ENCODE measurements around the gene TIMM22. TPM values are rescaled to one million over a fixed set of nuclear protein-coding genes. Genes with fewer than 3 reads are reported as not detected.
"Not testable (repeated sequence)": the region's sequence is repeated elsewhere in the genome, so short reads cannot be mapped to it uniquely, and the experiment has no call there.

TIMM22 gene
- 13.8 TPM for polyA plus RNA-seq (2013, experiment 1 of 2; ENCODE audit: insufficient read length)
- polyA plus RNA-seq (2013, experiment 2 of 2; ENCODE audit: insufficient read length), result 11.9 TPM

DNA sequence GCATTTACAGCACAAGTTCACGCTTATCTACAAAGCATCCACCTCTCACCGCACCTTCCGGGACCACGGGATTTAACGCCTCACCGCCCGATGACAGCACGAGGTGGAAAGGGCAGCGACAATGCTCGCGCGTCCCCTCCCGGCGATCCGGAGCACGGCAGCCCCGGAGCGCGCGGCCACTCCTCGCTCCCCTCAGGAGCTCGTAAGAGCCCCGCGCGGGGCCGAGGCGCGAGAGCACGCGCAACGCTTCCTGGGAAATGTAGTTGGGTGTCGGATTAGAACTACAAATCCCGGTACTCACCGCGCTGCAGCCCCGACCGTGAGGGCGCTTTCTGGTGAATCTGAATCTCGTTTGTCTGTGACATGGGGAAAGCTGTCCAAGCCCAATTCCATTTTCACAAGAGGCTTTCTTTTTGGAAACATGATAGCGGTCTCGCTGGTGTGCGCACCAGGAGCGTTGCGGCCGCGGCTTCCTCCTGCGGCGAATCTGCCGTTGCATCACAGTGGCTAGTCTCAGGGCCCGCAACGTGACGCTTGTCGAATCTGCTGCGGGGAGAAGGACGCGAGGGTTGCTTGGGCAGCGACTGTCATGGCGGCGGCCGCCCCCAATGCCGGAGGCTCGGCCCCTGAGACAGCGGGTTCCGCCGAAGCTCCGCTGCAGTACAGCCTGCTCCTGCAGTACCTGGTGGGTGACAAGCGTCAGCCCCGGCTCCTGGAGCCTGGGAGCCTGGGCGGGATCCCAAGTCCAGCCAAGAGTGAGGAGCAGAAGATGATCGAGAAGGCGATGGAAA, at the start of gene TIMM22:
Gene TIMM22 (plus strand): TSS at position 576 of the 791 bp plus-strand sequence. CDS start 14 bp downstream, at position 590.
- peak; percentile 98 for DNase-seq

GRCh38 chr17:948284-948852, 48.6 kb upstream of the TIMM22 start:
- peak; percentile 66 for DNase-seq

DNA sequence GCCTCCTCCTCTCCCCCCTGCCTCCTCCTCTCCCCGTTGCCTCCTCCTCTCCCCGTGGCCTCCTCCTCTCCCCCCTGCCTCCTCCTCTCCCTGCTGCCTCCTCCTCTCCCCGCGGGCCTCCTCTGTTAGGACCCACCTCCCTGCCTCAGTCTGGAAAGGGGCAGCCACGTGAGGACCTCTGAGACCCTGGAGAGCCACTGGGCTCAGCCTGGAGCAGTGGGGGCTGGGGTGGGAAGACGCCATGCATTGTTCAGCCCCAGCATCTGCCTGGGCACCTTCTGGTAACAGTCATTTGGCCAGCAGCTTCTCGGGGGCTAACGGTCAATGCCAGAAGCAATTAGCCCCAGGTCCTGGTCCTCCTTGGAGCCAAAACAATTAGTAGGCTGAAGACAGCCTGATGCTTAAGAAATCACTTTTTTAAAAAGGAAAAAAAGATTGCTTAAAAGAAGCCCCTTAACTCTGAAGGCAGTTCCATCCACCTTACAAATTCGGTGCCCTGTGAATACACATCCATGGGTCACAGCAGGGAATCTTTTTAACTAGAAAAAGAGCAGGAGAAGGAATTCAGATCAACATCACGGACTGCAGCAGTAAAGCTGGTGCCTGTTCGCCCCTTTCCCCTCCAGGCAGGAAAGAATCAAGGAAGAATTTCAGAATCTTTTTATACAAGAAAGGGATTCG, 47.2 kb upstream of the TIMM22 start:
- DNase-seq, result peak; percentile 58

DNA sequence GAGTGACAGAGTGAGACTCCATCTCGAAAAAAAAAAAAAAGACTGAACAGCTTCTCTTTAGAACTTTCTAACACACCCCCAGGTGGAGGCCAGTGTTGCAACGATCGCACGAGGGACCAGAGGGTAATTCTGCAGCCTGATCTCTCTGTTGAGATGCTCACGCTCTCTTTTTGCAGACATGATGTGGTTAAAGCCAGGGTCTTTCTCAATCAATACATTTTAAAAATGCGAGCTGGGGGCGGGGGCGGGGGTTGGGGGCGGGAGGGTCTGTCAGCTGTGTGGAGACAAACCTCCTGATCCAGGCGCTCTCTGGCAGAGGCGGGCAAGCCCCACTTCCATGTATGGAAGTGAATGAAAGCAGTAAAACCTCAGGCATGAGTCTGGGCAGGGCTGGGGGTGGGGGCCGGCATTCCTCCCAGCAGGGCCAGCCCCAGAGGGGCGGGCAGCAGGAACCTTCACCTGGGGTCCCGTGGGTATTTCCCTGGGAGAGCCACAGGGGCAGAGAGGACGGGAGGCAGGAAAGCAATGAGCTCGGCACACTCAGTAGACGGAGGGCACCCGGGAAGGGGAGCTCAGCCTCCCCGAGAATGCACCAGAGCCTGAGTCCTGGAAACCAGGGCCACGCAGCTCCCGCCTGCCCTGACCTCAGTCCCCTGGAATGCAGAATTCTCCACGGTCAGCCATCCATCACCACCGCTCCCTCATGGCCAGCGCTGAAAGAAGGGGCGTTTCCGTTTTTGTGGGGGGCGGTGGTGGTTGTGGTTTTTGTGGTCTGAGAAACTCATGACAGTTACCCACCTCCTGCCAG, 45.4 kb upstream of the TIMM22 start:
- peak; percentile 97 for DNase-seq

GRCh38 chr17:952592-952991, 44.3 kb upstream of the TIMM22 start:
- not testable (repeated sequence) for DNase-seq

DNA sequence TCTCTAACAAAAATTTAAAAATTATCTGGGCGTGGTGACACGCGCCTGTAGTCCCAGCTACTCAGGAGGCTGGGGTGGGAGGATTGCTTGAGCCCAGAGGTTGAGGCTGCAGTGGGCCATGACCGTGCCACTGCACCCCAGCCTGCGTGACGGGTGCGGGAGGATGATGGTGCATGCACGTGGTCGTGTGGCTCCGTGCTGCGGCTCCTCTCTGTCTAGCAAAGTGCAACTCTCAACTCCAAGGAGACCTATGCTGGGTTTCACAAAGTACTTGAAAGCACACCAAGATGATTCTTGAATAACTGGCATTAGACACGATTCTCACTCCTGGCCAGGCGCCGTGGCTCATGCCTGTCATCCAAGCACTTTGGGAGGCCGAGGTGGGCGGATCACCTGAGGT, 43.2 kb upstream of the TIMM22 start:
- no peak for DNase-seq

DNA sequence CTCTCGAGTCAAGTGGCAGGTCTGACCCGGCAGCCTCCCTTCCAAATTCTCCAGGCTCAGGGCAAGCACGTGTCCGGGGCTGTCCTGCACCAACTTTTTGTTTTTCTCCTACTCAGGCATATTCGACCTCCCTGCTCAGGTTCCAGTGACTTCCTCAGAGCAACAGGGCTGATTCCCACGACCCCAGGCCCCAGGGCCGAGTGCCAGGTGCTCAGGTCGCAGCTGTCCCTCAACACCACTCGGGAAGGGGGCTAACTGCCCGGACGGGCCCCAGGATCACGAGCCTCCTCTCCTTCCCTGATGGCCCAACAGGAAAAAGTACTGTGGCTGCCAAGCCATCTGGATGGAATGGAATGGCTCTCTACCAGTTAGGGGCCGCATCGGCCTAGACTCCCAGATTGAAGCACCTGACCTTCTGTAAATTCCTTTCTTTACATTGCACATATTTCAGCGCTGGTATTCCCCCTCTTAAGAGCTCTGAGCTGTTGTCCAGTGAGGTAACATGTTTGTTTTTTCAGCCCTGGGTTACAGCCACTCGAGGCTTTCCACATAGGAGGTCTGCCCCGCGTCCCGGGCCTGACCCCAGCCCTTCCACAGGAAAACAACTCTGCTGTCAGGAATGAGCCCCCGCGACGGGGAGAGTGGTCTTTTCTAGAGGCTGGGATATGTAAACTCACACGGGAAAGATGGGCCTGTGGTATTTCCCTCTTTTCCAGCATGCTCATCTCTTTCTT, 42.3 kb upstream of the TIMM22 start:
- peak; percentile 82 for DNase-seq

DNA sequence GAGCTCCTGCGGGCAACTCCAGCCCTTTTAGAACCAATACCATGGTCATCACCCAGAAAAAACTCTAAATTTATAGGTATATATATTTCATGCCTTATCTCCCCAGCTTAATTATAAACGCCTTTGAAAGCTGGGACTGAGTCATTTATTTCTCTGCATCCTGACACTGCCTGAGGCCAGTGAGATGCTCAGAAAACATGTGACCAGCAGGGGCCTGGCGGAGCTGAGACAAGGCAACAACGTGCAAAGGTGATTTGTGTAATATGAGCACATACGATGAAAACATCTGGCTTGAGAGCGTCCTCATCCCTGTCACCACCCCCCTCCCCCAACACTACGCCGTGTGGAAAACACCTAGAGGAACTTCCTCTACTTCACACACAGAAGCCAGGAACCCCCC, 40.0 kb upstream of the TIMM22 start:
- no peak for DNase-seq

GRCh38 chr17:957856-958421, 39.0 kb upstream of the TIMM22 start:
- DNase-seq, result no peak

DNA sequence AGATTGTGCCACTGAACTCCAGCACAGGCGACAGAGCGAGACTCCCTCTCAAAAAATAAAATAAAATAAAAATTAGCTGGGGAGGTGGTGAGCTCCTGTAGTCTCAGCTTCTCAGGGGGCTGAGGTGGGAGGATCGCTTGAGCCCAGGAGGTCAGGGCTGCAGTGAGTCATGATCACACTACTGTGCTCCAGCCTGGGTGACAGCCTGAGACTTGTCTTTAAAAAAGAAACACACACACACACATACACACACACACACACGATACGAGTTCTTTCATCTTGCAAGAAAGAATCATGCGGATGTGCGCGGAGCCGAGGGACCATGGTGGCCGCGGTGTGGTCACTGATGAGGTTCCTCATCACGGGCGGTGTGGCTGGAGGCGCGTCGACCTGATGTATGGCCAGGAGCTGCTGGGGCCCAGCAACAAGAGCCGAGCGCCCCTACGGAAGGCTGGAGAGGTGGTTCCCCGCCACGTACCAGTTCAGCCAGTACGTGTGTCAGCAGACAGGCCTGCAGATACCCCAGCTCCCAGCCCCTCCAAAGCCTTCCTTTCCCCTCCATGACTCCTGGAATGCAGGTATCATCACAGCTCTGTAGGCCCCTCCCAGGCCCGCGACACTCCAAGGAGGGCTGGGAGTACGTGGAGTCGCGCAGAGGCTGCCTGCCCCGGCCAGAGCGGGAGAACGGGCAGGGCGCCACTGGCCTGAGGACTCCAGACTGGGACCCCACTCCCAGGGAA, 38.0 kb upstream of the TIMM22 start:
- DNase-seq, result no peak

- no peak for DNase-seq
Measured at GRCh38 chr17:962166-962565, 34.8 kb upstream of the TIMM22 start.

- no peak for DNase-seq
Measured at GRCh38 chr17:962670-963069, 34.3 kb upstream of the TIMM22 start.

GRCh38 chr17:964876-965275, 32.1 kb upstream of the TIMM22 start:
- no peak for DNase-seq

- DNase-seq, result no peak
Measured at GRCh38 chr17:965311-965989, 31.5 kb upstream of the TIMM22 start.

DNA sequence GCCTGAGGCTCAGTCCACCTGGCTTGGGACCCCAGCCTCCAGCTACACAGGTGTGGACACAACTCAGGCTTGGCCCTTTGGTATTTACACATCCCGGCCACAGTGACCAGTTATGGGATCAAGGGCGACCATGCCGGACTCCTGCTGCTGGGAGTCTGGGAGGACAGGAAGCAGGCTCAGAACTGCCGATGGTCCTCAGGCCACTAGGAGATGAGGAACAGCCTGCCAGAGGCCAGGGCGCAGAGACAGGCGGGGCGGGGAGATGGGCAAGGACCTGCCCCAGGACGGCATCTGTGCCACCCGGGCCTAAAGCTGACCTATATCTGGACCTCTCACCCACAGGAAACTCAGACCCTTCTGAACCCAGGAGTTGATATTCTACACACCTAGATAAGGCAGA, 29.8 kb upstream of the TIMM22 start:
- no peak for DNase-seq

DNA sequence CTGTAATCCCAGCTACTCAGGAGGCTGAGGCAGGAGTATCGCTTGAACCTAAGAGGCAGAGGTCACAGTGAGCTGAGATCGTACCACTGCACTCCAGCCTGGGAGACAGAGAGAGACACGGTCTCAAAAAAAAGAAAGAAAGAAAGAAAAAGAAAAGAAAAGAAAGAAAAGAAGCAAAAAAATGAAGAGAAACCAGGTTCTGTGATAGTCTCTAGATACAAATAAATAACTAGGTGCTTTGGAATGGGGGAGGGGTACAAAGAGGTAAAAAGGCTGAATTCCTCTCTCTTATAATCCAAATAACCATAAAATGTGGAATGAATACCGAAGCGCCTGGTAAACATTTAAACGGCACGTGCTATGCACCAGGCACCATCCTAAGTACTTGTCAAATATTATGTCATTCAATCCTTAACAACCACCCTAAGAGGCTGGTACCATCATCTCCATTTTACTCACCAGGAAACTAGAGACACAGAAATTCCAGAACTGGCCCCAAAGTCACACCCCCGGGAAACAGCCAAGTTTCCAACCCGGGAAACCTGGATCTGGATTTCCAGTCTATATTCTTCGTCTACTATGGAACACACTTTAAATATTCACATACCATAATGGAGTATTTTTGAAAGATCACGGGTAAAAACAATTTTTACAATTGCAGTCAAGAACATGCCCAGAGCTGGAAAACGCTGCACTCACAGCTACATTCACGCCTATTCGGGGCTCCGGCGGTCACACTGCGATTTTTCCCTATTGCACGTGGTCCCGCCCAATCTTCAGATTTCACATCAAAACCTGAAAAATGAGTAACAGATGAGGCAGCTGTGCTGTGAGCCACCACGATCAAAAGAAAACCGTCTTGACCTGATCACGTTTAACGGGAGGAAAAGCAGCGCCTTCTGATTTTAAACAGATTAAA, 27.9 kb upstream of the TIMM22 start:
- DNase-seq, result peak; percentile 48

- DNase-seq, result no peak
Measured at GRCh38 chr17:969811-970355, 27.0 kb upstream of the TIMM22 start.

- no peak for DNase-seq
Measured at GRCh38 chr17:970364-970763, 26.6 kb upstream of the TIMM22 start.

- not testable (repeated sequence) for DNase-seq
Measured at GRCh38 chr17:971861-972260, 25.1 kb upstream of the TIMM22 start.

Measured in fibroblast of skin of scalp (primary cell).